ENCODE results near the gene CYP4F3. TPM values are rescaled to one million over a fixed set of nuclear protein-coding genes. Genes with fewer than 3 reads are reported as not detected.

CYP4F3 gene
- total and polyA plus RNA-seq, 2 experiments from 2014 or later, result not detected

GRCh38 chr19:15609261-15609660 lies 31.4 kb upstream of the CYP4F3 start:
- no peaks in the 10 kb centered on the region for H3K4me1 ChIP-seq (ENCODE audit: low read depth)
- DNase-seq (ENCODE audit: low read depth in 1 of 2, low spot score in 1 of 2), result no peak
- no peak overlapping the region for H3K27ac ChIP-seq
- no peaks in the 10 kb centered on the region for H3K36me3 ChIP-seq
- TF ChIP-seq, protein P1, sequence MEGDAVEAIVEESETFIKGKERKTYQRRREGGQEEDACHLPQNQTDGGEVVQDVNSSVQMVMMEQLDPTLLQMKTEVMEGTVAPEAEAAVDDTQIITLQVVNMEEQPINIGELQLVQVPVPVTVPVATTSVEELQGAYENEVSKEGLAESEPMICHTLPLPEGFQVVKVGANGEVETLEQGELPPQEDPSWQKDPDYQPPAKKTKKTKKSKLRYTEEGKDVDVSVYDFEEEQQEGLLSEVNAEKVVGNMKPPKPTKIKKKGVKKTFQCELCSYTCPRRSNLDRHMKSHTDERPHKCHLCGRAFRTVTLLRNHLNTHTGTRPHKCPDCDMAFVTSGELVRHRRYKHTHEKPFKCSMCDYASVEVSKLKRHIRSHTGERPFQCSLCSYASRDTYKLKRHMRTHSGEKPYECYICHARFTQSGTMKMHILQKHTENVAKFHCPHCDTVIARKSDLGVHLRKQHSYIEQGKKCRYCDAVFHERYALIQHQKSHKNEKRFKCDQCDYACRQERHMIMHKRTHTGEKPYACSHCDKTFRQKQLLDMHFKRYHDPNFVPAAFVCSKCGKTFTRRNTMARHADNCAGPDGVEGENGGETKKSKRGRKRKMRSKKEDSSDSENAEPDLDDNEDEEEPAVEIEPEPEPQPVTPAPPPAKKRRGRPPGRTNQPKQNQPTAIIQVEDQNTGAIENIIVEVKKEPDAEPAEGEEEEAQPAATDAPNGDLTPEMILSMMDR (IDR thresholded peaks at IDR 0.05; ENCODE audit: low read depth, low read length), result no peak
- no peak overlapping the region for H3K4me3 ChIP-seq
- H3K9me3 ChIP-seq (ENCODE audit: low read depth), result no peaks in the 10 kb centered on the region
- no peaks in the 10 kb centered on the region for H3K27me3 ChIP-seq

- no peaks in the 10 kb centered on the region for H3K4me1 ChIP-seq (ENCODE audit: low read depth)
- no peaks in the 10 kb centered on the region for H3K27me3 ChIP-seq
- H3K4me3 ChIP-seq, result no peak overlapping the region
- no peaks in the 10 kb centered on the region for H3K9me3 ChIP-seq (ENCODE audit: low read depth)
- H3K27ac ChIP-seq, result no peak overlapping the region
- TF ChIP-seq, protein P1 (IDR thresholded peaks at IDR 0.05; ENCODE audit: low read depth, low read length), result no peak
- H3K36me3 ChIP-seq, result no peaks in the 10 kb centered on the region
- DNase-seq (ENCODE audit: low read depth in 1 of 2, low spot score in 1 of 2), result no peak
These were observed 28.4 kb upstream of the CYP4F3 start for GRCh38 chr19:15612342-15612741.

DNA sequence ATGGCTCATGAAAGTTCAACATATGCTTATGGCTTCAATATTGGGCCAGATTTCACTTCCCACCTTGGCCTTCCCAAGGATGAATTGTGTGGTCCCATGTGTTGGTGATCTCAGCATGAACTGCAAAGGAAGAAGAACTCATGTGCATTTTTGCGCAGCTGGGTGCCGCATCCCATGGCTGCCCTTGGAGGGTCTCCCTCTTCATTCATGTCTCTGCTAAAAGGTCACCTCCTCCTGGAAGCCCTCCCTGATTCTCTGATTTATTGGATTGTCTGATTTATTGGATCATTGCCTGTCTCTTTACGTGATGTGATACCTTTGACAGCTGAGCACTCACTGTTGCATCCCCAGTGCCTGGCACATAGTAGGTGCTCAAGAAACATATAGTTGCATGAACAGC lies 27.4 kb upstream of the CYP4F3 start:
- no peaks in the 10 kb centered on the region for H3K4me1 ChIP-seq (ENCODE audit: low read depth)

DNA sequence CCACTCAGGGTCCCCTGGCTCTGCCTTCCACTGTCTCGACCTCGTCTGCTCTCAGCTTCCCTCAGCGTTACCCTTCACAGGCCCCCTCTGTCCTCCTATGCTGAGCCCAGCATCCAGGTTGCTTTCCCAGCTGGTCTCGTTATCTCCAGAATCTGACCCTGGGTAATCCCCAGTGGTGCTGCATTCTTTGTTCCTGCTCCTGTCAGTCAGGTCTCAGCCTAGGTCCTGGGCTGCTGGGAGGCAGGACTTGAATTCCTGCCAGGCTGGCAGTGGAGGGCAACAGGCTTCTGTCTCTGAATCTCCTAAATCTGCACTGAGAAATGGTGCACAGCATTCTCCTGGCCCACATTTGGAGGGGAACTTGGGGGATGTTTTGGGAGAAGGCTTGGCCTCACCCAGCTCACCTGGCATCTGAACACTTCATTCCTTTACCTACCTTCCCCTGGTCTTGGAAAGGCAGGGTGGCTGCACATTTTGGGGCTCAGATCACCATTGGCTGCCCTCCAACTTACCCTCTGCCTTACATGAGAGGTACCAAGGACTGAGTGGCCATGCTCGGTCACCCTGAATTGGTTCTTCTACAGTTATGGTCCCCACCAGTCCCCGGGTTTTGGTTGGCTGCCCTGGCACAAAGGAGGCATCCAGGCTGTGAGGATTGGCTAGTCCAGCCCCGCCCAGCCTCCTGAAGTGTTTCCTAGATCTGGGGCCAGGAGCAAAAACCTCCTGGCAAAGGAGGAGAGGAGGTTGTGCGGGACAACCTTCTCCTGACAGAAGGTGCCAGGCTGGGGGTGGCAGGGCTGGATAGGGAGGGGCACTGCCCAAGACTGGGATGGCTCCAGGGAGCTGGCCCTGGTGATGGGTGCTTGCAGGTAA lies 26.0 kb upstream of the CYP4F3 start, which contains the start of gene CYP4F8:
Gene CYP4F8, plus strand, starts transcription at position 712 of the 873 bp plus-strand sequence. CDS start 399 bp downstream, outside the sequence.
- H3K36me3 ChIP-seq, result no peaks in the 10 kb centered on the region
- H3K9me3 ChIP-seq (ENCODE audit: low read depth), result no peaks in the 10 kb centered on the region
- TF ChIP-seq, protein P1 (IDR thresholded peaks at IDR 0.05; ENCODE audit: low read depth, low read length), result no peak

More for the DNA sequence above, 27.4 kb upstream of the CYP4F3 start:
- Histone ChIP-seq H3K9me3 (ENCODE audit: low read depth) (no peaks in the 10 kb centered on the region), H3K4me3 (no peak overlapping the region), H3K36me3 (no peaks in the 10 kb centered on the region), H3K27me3 (no peaks in the 10 kb centered on the region), H3K27ac (no peak overlapping the region)
- no peak for DNase-seq (ENCODE audit: low read depth in 1 of 2, low spot score in 1 of 2)
- TF ChIP-seq, protein P1 (IDR thresholded peaks at IDR 0.05; ENCODE audit: low read depth, low read length), result no peak

GRCh38 chr19:15615526-15615925 lies 25.2 kb upstream of the CYP4F3 start:
- DNase-seq (ENCODE audit: low read depth in 1 of 2, low spot score in 1 of 2), result no peak
- Histone ChIP-seq H3K36me3 (no peaks in the 10 kb centered on the region), H3K27ac (no peak overlapping the region), H3K9me3 (ENCODE audit: low read depth) (no peaks in the 10 kb centered on the region), H3K4me1 (ENCODE audit: low read depth) (no peaks in the 10 kb centered on the region), H3K27me3 (no peaks in the 10 kb centered on the region), H3K4me3 (no peak overlapping the region)
- TF ChIP-seq, protein P1 (IDR thresholded peaks at IDR 0.05; ENCODE audit: low read depth, low read length), result no peak

More for the DNA sequence above, 26.0 kb upstream of the CYP4F3 start, which contains the start of gene CYP4F8:
- no peak within 1 kb of the TSS for H3K27ac ChIP-seq
- H3K27me3 ChIP-seq, result no peaks in the 10 kb centered on the region
- no peaks in the 10 kb centered on the region for H3K4me1 ChIP-seq (ENCODE audit: low read depth)
- no peak within 1 kb of the TSS for H3K4me3 ChIP-seq
- no peak for DNase-seq (ENCODE audit: low read depth in 1 of 2, low spot score in 1 of 2)
